GM21360 (cell line): ENCODE results near the gene MYBPC2.

Source experiments
- ATAC-seq: cut with Tn5 transposase; IDR thresholded peaks from one replicate; pipeline ENCODE4 v1.9.1; 2021; ENCODE audit warnings: mild to moderate bottlenecking, moderate library complexity; ENCODE audit not compliant: unreplicated experiment

The MYBPC2 gene

DNA sequence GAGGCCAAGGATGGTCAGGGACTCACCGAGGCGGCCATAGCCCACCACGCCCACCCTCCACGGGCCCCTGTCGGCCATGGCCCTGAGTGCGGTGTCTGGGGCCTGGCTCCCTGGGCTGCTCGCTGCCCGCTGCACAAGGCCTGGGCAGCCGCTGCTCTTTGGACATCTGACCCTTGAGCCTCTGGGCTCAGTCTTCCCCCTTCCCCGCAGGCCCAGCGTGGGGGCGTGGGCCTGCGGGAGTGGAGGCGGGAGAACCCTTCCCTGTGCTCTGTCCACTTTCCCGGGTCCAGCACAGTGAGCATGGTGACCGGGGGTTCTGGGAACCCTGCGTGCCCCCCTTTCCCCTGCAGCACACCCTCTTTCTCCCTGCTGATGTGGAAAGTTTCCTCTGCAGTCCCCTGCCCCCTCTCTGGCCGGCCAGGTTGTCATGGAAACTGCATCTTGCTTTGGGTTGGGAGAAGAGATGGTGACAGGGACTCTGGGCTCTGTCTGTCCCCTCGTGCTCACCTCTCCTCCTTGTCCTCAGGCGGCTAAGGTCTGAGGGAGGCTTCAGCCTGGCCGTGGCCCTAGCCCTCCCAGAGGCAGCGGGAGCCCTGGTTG is 81.2 kb downstream of the MYBPC2 start, which contains the start of gene ASPDH:
ASPDH (minus strand) TSS at position 168 of the 600 bp plus-strand sequence; CDS start at position 78, 90 bp downstream.
- ATAC-seq, result no peak

DNA sequence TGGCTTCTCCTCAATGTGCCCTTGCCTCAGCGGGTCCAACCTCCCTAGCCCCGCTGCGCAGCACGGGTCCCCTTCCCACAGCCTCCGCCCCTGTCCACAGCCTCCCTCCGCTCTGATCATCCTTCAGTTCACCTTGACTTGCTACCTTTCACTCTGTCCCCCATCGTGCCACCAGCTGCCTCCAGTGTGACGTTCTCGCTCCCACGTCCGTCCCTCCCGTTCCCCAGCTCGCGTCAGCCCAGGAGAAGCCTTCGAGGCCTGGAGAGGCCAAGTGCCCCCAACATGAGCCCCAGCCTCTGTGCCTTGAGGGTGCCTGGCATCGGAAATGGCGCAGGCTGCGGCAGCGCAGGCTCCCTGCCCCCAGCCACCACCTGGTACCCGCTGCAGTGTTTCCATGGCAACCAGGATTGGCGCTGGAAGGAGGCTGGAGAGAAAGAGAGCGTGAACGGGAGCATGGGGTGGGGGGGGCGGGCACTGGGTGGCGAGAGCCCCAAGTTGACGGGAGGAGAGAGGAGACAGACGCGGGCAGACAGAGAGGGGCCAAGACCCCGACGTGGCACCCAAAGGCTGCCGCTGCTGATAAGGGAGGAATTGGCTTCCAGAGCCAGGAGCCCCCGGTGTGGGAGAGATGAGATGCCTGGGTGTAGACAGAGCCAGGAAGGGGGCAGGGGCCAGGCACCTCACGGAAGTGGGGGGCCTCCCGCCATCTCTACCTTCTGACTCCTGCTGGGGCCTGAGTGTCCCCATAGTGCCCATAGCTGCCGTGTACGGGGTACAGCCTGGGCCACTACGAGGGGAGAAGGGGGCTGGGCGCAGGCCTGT is 81.9 kb downstream of the MYBPC2 start:
- ATAC-seq, result no peak

DNA sequence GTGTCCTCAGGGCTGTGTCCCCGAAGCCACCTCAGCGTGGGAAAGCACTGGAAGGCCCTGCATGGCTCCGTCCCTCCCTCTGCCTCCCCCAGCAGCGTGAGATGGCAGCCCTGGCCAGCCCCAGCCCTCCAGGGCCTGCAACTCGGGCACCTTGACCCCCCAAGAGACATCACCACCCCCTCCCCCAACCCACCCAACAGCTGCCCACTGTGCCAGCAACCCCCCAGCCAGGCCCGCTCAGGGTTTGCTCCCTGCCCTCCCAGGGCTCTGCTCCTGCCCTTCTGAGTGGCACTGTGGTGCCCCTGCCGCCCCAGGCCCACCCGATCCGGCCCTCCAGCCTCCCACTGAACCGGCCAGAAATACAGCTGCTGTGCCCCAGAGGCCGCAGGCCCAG is 82.5 kb downstream of the MYBPC2 start:
- no peak for ATAC-seq
